Activated CD4-positive, alpha-beta T cell treated with anti-CD3 and anti-CD28 coated beads, Interleukin-2, Interleukin-4, amounts not matched to agents 100 ng/mL and 50 ng/mL, durations not matched to agents 16 hours and 8 hours (primary cell): ENCODE measurements around the gene PANK1.
"Not testable (repeated sequence)": the region's sequence is repeated elsewhere in the genome, so short reads cannot be mapped to it uniquely, and the experiment has no call there.

Experiments used
- DNase-seq: peaks from one replicate; pipeline ENCODE4 v3.0.0-alpha.2; 2020; ENCODE audit warnings: low spot score

The PANK1 gene

GRCh38 chr10:89651916-89652573 is 7.0 kb upstream of the PANK1 start:
- no peak for DNase-seq

- no peak for DNase-seq
Measured at GRCh38 chr10:89651205-89651915, 6.3 kb upstream of the PANK1 start.

- DNase-seq: no peak
Measured at GRCh38 chr10:89649051-89649450, 4.0 kb upstream of the PANK1 start.

GRCh38 chr10:89648074-89648473 is 3.0 kb upstream of the PANK1 start:
- no peak for DNase-seq

- DNase-seq: no peak
Measured at GRCh38 chr10:89646889-89647657, 2.0 kb upstream of the PANK1 start.

- no peak for DNase-seq
Measured at GRCh38 chr10:89645742-89646172, 715 bp upstream of the PANK1 start.

GRCh38 chr10:89644691-89644966 is 413 bp downstream of the PANK1 start:
- no peak for DNase-seq

- peak; percentile 91 for DNase-seq
Measured at GRCh38 chr10:89643812-89644690, 991 bp downstream of the PANK1 start.

GRCh38 chr10:89643431-89643811 is 1.6 kb downstream of the PANK1 start:
- no peak for DNase-seq

- no peak for DNase-seq
Measured at GRCh38 chr10:89642193-89642592, 2.8 kb downstream of the PANK1 start.

- no peak for DNase-seq
Measured at GRCh38 chr10:89640241-89640640, 4.8 kb downstream of the PANK1 start.

- DNase-seq: no peak
Measured at GRCh38 chr10:89639326-89639725, 5.7 kb downstream of the PANK1 start.

GRCh38 chr10:89637113-89637512 is 7.9 kb downstream of the PANK1 start:
- DNase-seq: no peak

- DNase-seq: no peak
Measured at GRCh38 chr10:89634637-89635036, 10.4 kb downstream of the PANK1 start.

- peak; percentile 9 for DNase-seq
Measured at GRCh38 chr10:89633484-89633883, 11.6 kb downstream of the PANK1 start.

- DNase-seq: no peak
Measured at GRCh38 chr10:89632824-89633223, 12.2 kb downstream of the PANK1 start.

- no peak for DNase-seq
Measured at GRCh38 chr10:89627830-89628229, 17.2 kb downstream of the PANK1 start.

- no peak for DNase-seq
Measured at GRCh38 chr10:89625041-89625765, 19.8 kb downstream of the PANK1 start.

GRCh38 chr10:89624020-89624419 is 21.0 kb downstream of the PANK1 start:
- DNase-seq: no peak

- DNase-seq: no peak
Measured at GRCh38 chr10:89622151-89622550, 22.9 kb downstream of the PANK1 start.

- DNase-seq: no peak
Measured at GRCh38 chr10:89621438-89621837, 23.6 kb downstream of the PANK1 start.

- not testable (repeated sequence) for DNase-seq
Measured at GRCh38 chr10:89620296-89620695, 24.7 kb downstream of the PANK1 start.
